H54 (cell line): Measurements from ENCODE around the gene TMEM150A.
"Not testable (repeated sequence)": the region's sequence is repeated elsewhere in the genome, so short reads cannot be mapped to it uniquely, and the experiment has no call there.

Source experiments
- DNase-seq: peaks from one replicate; pipeline ENCODE4 v3.0.0; 2011; ENCODE audit warnings: low spot score, mixed read lengths; ENCODE audit not compliant: insufficient read length
- FAIRE-seq: peaks from 3 replicates; lab custom pipeline; 2011; peaks lifted over from hg19 to GRCh38; lab: Jason Lieb, UNC
- POLR2A ChIP-seq: IDR thresholded peaks from 2 replicates; pipeline ENCODE4 v1.6.1; 2011; ENCODE audit warnings: low read depth, mild to moderate bottlenecking, low read length

Gene TMEM150A

GRCh38 chr2:85594715-85595300, 7.7 kb downstream of the TMEM150A start:
- DNase-seq (no peak), FAIRE-seq (no peak)
- TF ChIP-seq POLR2A = no peak

GRCh38 chr2:85593023-85593422, 9.5 kb downstream of the TMEM150A start:
- TF ChIP-seq POLR2A = no peak
- FAIRE-seq (no peak), DNase-seq (no peak)

- FAIRE-seq, DNase-seq: not testable (repeated sequence)
Measured at GRCh38 chr2:85592299-85592698, 10.2 kb downstream of the TMEM150A start.

- no peak for FAIRE-seq
- no peak for DNase-seq
- no peak for TF ChIP-seq POLR2A
Measured at GRCh38 chr2:85591563-85591962, 10.9 kb downstream of the TMEM150A start.

- DNase-seq = no peak
- no peak for TF ChIP-seq POLR2A
- FAIRE-seq = no peak
Measured at GRCh38 chr2:85590950-85591349, 11.5 kb downstream of the TMEM150A start.

- FAIRE-seq = no peak
- peak; percentile 69 for DNase-seq
- no peak for TF ChIP-seq POLR2A
Measured at GRCh38 chr2:85589982-85590791, 12.3 kb downstream of the TMEM150A start.

- DNase-seq (no peak), FAIRE-seq (no peak)
- no peak for TF ChIP-seq POLR2A
Measured at GRCh38 chr2:85589181-85589580, 13.3 kb downstream of the TMEM150A start.

- FAIRE-seq = no peak
- TF ChIP-seq POLR2A = no peak
- no peak for DNase-seq
Measured at GRCh38 chr2:85588645-85589044, 13.9 kb downstream of the TMEM150A start.

- DNase-seq = no peak
- FAIRE-seq = no peak
- no peak for TF ChIP-seq POLR2A
Measured at GRCh38 chr2:85588236-85588635, 14.3 kb downstream of the TMEM150A start.

- DNase-seq (peak; percentile 61), FAIRE-seq (no peak)
- TF ChIP-seq POLR2A = no peak
Measured at GRCh38 chr2:85585781-85586105, 16.8 kb downstream of the TMEM150A start.

GRCh38 chr2:85584857-85585780, 17.4 kb downstream of the TMEM150A start:
- DNase-seq (peak; percentile 83), FAIRE-seq (peak; percentile 69)
- TF ChIP-seq POLR2A = peak; percentile 9; the same call in 1 of the 2 replicates

- FAIRE-seq (no peak), DNase-seq (no peak)
- TF ChIP-seq POLR2A = peak; percentile 63
Measured at GRCh38 chr2:85584354-85584856, 18.1 kb downstream of the TMEM150A start, which contains the start of gene VAMP5. Gene VAMP5 (plus strand): TSS chr2:85584431. CDS start chr2:85584491, 60 bp downstream.

- no peak for FAIRE-seq
- DNase-seq = no peak
- TF ChIP-seq POLR2A = no peak
Measured at GRCh38 chr2:85583667-85584353, 18.7 kb downstream of the TMEM150A start.
